GM18951 (cell line): ENCODE results near the gene CPEB3.
"Not testable (repeated sequence)": the region's sequence is repeated elsewhere in the genome, so short reads cannot be mapped to it uniquely, and the experiment has no call there.

Experiments
- POLR2A ChIP-seq: IDR thresholded peaks from 4 replicates; pipeline ENCODE4 v1.6.1; 2011; ENCODE audit warnings: mild to moderate bottlenecking; ENCODE audit not compliant: insufficient read length, insufficient read depth; ENCODE audit errors: extremely low read depth
- in situ Hi-C: fragments of 300-500 bp; cut with MboI; formaldehyde crosslinking; loops from one replicate; pipeline ENCODE4 v1.12.0; 2022; ENCODE audit warnings: low sequenced_read_pairs, mixed read lengths, inconsistent platforms; ENCODE audit not compliant: unreplicated experiment

The CPEB3 gene

DNA sequence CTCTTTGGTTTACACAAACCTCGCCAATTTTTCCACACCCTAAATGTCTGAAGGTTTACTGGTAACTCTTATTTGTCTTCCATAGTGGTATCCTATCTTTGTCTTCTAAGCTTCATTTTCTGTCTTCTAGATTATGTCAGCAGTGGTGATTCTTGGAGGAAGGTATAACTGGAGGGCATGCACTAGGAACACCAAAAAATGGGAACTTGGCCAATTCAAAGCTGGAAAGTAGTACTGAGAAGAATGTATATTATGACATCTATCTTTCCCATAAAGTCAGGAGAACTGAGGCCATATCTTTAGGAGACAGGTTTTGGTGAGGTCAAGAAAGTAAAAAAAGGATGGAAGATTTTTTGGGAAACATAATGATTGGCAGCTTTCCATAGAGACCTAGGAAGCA lies 113.3 kb downstream of the CPEB3 start:
- TF ChIP-seq POLR2A = no peak

DNA sequence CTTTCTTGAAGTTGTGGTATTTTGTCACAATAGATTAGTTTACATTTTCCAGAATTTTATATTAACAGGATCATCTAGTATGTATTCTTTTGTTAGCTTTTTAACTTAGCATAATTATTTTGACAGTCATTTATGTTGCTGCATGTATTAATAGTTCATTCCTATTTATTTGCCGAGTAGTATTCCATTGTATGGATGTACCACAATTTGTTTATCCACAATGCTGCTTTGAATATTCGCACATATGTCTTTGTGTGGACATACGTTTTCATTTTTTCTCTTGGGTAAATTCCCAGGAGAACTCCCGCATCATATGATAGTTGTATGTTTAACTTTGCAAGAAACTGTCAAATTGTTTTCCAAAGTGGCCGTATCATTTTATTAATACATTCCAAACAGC lies 115.7 kb downstream of the CPEB3 start:
- in situ Hi-C loops = no loop called here
- TF ChIP-seq POLR2A = no peak

More for the DNA sequence above, 113.3 kb downstream of the CPEB3 start:
- in situ Hi-C loops = no loop called here

DNA sequence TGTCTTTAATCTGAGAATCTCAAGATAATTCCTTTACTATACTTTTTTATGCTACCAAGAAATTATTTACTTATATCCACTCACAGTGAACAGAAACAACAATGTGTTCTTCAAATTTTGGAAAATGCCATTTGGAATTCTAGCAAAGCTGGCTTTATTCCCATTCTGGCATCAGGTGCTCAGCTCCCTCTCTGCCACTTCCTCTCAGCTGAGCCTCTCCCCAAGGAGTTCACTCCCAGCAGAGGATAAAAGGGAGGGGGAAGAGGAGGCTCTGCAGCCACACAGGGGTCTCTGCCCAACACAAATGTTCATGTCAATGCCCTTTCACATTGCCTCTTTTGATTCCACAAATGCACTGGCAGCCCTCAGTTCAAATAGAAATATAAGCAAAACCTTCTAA lies 116.9 kb downstream of the CPEB3 start:
- TF ChIP-seq POLR2A = no peak
- in situ Hi-C loops = no loop called here

DNA sequence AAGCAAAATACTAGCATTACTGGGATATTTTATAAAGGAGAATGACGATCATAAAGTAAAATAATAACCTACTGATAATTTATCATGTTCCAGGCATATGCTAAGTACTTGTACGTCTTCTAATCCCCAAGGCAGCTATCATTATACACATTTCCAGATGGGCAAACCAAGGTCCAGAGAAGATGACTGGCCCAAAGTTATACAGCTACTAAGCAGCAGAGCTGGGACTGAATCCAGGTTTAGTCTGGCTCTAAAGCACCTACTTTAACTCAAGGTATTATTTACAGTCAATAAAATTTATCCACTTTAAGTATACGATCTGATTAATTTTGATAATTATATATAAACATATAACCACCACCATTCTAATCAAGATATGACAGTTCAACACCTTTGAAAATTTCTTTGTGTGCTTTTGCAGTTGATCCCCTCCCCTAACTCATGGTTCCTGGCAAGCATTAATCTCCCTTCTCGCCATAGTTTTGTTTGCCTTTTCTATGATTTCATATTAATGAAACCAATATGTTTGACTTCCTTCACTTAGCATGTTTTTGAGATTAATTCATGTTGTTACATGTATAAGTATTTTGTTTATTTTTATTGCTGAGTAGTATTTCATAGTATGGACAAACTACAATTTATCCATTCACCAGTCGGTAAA lies 126.7 kb downstream of the CPEB3 start:
- no peak for TF ChIP-seq POLR2A
- in situ Hi-C loops = no loop called here

DNA sequence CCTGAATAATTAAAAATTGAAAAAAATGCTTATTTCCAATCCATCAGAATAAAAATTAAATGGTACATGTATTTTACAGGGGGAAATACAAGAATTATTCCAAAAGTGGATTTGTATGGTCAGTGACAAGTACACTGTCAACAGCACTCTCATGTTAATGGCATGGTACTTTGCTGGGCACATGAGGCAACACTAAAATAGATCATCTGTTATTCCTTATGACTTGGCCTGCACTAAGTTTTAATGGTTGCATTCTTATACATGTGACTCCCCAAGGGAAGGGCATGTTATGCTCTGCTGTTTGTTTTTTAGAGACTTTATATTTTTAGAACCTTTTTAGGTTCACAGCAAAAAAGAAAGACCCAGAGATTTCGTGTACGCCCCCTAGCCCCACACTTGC lies 128.3 kb downstream of the CPEB3 start:
- in situ Hi-C loops = no loop called here
- TF ChIP-seq POLR2A = no peak

DNA sequence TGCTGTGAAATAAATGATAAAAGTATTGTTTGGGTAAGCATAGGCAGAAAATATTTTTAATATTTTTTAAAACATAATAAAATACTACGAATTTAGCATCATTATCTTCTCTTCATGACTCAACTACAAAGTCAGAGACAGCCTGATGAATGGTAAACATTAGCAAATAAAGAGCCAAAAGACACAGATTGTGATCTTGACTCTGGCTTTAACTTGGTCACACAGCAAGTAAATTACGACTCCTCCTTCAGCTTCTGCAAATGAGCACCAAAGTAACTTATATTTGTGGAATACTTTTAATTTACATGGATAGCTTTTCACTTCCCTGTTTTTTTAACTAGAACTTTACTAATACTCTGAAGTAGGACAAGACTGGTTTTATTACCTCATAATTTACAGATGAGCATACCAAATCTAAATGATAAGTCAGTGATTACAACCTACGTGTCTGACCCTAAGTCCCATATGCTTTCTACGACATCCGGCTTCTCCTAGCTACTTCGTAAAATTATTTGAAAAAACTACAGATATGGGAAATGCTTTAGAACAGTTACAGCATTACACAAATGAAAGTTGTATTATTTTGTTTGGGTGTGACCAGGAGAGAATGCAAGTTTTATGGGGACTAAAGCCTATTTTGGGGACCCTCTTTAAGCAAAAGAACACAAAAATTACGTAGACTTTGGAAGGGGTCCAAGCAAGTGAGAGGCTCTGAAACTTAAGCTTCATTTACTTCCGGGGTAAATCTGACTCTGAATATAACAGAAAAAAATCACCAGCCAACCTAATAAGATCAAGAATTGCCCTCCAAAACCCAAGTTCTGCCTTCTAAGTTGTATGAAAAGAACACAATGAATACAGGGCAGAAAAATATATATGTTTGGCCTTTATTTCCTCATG lies 133.8 kb downstream of the CPEB3 start:
- in situ Hi-C loops = no loop called here
- TF ChIP-seq POLR2A = no peak

DNA sequence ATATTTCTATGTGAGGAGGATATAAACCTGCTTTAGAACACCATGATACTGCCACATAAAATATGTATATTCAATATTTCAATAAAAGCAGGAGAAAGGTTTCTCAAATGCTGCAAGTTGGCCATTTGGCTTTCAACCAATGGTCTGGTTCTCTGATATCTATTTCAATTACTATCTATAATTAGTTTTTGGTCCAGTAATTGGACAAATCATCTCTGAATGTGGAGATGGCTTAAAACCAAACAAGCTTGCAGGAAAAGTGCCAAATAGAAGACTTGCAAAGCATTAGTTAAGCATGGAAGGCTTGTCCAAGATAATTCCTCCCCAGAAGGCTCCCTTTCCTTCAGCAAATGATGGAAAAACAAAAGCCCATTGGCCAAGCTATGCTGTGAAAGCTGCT lies 140.1 kb downstream of the CPEB3 start:
- in situ Hi-C loops = no loop called here
- TF ChIP-seq POLR2A = no peak

DNA sequence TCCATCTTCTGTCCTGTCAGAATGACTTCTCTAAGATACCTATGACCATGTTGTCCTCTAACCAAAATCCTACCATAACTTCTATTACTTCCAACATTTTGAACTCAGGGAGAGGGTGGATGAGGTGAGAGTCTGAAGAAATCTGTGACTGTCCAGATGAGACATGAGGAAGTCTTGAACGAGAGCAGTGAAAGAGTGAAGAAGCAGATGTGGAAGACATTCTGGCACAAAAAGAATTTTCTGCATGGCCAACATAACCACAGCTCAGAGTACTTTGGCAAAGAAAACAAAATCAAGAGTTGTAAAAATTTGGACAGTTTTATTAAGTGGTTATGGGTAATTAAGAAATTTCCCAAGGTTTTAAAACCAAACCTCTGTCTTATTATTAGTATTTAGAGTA lies 141.6 kb downstream of the CPEB3 start:
- in situ Hi-C loops = no loop called here
- no peak for TF ChIP-seq POLR2A

DNA sequence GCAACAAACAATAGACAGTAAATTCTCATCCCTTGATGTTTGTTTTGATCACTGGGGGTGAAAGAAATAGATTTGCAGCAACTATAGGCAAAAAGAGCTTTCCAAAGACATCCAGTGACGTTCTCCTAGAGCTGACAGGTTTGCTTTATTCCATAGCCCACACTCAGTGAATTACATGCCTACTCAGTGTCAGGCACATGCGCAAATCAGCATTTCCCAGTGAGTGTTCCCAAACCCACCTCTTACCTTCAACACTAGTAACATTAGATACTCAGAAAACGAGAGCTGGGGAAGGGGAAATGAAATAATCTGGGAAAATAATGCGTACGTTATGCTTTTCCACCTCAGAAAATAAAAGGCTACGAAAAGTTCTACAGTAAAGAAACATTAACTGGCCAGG lies 144.1 kb downstream of the CPEB3 start:
- in situ Hi-C loops = no loop called here
- no peak for TF ChIP-seq POLR2A

DNA sequence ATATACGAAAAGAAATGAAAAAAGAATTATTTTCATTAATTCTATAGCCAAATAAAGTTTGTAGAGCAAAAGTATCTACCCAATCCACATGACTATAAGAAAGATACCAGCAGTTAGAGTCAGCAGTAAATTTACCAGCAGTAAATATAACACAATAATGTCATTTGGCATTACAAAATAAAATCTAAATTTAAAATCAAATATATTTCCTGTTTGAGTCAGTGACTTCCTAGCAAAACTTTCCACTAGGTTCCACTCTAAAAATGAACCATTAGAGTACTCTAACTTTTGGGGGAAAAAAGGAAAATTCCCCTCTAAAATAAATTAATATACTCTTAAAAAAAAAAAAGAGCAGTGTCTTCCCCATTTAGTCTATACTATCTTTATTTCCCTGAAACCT lies 144.8 kb downstream of the CPEB3 start:
- TF ChIP-seq POLR2A = no peak
- in situ Hi-C loops = no loop called here

DNA sequence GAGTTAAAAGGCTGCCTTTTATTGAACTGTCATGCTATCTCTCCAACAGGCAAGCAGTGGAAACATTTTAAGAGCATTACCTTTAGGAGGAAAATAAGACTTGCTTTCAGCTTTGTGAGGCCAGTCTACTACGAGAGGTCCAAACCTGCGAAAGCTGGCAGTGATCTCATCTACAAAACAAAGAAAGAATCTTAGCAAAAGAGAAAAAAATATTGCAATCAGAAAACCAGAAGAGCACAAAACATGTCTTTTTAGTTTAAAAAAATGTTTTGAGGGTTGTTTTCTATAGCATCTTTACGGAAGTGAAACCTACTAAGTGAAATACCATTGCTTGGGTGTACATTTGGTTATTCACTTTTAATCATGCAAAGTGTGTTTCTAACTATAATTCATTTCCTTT lies 147.9 kb downstream of the CPEB3 start:
- in situ Hi-C loops = no loop called here
- TF ChIP-seq POLR2A = no peak

DNA sequence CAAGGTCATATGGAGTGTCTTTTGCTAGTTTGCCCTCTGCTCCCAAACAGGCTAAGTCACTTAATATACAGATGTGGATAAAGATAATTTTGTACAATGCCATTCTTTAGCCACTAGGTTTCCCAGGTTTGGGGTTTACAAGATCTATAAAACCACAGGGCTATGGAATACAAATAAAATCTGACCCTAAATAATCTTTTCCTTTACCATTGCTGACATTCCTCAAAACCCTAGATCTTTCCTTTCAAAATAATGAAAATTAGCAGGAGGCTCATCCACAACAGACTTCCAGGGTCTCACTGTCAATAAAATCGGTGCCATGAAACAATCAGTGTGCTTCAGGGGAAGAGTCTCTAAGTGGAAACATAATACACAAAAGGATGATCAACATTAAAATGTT lies 148.4 kb downstream of the CPEB3 start:
- in situ Hi-C loops = no loop called here

DNA sequence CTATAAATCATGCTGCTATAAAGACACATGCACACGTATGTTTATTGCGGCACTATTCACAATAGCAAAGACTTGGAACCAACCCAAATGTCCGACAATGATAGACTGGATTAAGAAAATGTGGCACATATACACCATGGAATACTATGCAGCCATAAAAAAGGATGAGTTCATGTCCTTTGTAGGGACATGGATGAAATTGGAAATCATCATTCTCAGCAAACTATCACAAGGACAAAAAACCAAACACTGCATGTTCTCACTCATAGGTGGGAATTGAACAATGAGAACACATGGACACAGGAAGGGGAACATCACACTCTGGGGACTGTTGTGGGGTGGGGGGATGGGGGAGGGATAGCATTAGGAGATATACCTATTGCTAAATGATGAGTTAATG lies 149.7 kb downstream of the CPEB3 start:
- in situ Hi-C loops = not testable (repeated sequence)

More for the DNA sequence above, 148.4 kb downstream of the CPEB3 start:
- TF ChIP-seq POLR2A = no peak

DNA sequence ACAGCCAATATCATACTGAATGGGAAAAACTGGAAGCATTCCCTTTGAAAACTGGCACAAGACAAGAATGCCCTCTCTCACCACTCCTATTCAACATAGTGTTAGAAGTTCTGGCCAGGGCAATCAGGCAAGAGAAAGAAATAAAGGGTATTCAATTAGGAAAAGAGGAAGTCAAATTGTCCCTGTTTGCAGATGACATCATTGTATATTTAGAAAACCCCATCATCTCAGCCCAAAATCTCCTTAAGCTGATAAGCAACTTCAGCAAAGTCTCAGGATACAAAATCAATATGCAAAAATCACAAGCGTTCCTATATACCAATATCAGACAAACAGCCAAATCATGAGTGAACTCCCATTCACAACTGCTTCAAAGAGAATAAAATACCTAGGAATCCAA lies 156.8 kb downstream of the CPEB3 start:
- in situ Hi-C loops = not testable (repeated sequence)
